Activated CD4-positive, alpha-beta T cell treated with anti-CD3 and anti-CD28 coated beads for 36 hours (primary cell): ENCODE data around the gene TSPAN14. TPM values are rescaled to one million over a fixed set of nuclear protein-coding genes. Genes with fewer than 3 reads are reported as not detected.

Source experiments
- ATAC-seq: fragments of 200-7000 bp; cut with Tn5 transposase; one replicate; pipeline ENCODE4 v1.10.0; 2021; ENCODE audit warnings: mild to moderate bottlenecking, moderate library complexity
- CTCF ChIA-PET: fragments of 350-600 bp; sonication (Branson Sonifier 250); formaldehyde crosslinking; loops from one replicate; lab custom pipeline; 2021; ENCODE audit warnings: antibody characterized with exemption; lab: Charles Lee
- POLR2A ChIA-PET: fragments of 350-600 bp; sonication (Branson Sonifier 250); formaldehyde crosslinking; loops from one replicate; lab custom pipeline; 2021; ENCODE audit warnings: antibody characterized with exemption, inconsistent platforms; lab: Charles Lee
- DNase-seq: peaks from one replicate; pipeline ENCODE4 v3.0.0-alpha.2; 2020
- H3K27ac Mint-ChIP-seq: one replicate; pipeline ENCODE4 v1.8.0; 2021; ENCODE audit warnings: mixed read lengths
- H3K27me3 Mint-ChIP-seq: one replicate; pipeline ENCODE4 v1.8.0; 2021; ENCODE audit warnings: mixed read lengths
- H3K36me3 Mint-ChIP-seq: one replicate; pipeline ENCODE4 v1.8.0; 2021; ENCODE audit warnings: low read depth, mixed read lengths
- H3K4me1 Mint-ChIP-seq: one replicate; pipeline ENCODE4 v1.8.0; 2021; ENCODE audit warnings: mixed read lengths
- H3K4me3 Mint-ChIP-seq: one replicate; pipeline ENCODE4 v1.8.0; 2021; ENCODE audit warnings: mild to moderate bottlenecking, moderate library complexity, mixed read lengths
- H3K9me3 Mint-ChIP-seq: one replicate; pipeline ENCODE4 v1.8.0; 2021; ENCODE audit warnings: low read depth, mixed read lengths
- intact Hi-C, 2 experiments: fragments of 100-400 bp; cut with DNase I in 1 of 2; cut with micrococcal nuclease in 1 of 2; formaldehyde crosslinking; loops; one replicate each; pipeline versions ENCODE4 v1.14.2 to v1.15.1; 2022 to 2024; cut with DNase I, micrococcal nuclease
- total RNA-seq, 2 experiments: library from RNA; stranded (reverse); gene quantifications; one replicate each; pipeline ENCODE4 v1.2.3, GENCODE V29; 2021

The TSPAN14 gene
- total RNA-seq, 2 experiments from 2014 or later = 37.6 to 43.8 TPM

DNA sequence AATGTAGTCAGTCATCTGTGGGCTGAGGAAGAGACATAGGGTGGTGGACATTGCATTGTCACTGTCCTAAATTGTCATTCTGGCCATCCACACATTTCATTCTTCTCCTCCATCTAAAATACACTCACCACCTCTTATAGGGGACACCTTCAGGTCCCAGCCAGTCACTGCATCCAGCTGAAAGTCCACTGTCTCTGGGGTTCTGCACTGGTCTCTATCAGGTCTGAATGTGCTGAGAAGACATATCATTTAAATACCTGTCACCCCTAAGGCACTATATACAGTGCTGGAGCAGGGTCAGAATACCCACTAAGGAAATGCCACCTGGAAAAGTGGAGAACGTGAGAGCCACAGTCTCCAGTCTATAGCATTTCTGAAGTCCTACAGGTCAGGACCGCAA, 113.2 kb downstream of the TSPAN14 start:
- no peak overlapping the region for H3K27ac Mint-ChIP-seq
- DNase-seq (no peak), ATAC-seq (no peak)
- ChIA-PET POLR2A (no interaction called here), CTCF (no interaction called here)
- H3K4me1 Mint-ChIP-seq = no peaks in the 10 kb centered on the region
- H3K4me3 Mint-ChIP-seq = no peak overlapping the region
- no peaks in the 10 kb centered on the region for H3K27me3 Mint-ChIP-seq
- intact Hi-C loops = no loop called here
- no peaks in the 10 kb centered on the region for H3K36me3 Mint-ChIP-seq
- H3K9me3 Mint-ChIP-seq = no peaks in the 10 kb centered on the region

DNA sequence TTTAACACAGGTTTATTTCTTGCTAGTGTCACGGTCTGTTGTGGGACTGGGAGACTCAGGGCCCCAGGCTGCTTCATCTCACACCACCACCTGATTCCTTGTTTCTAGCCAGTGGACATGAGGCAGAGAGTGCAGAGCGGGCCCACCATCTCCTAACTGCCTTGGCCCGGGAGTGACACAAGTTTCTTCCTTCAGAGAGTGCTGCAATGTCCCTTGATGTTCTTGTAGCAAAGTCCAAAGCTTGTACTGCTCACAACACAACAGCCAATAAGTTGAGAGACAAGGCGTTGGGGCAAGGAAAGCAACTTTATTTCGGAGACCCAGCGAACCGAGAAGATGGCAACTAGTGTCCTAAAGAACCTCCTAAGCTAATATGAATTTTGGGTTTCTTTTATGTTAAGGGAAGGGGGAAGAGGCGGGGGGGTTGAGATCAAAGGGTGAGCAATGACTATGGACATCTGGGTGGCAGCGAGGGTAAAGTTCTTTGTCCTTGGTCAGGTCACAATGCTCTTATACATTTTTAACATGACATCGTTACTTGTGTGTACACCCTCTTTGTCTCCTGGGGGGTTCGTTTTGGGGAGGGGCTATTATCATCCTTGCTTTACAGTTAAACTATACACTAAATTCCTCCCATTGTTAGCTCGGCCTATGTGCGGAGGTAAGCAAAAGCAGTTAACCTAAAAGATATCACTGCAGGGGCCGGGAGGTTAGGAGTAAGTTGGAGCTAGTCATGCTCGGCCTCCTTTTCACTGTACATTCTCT, 115.2 kb downstream of the TSPAN14 start:
- intact Hi-C loops = no loop called here
- no peaks in the 10 kb centered on the region for H3K36me3 Mint-ChIP-seq
- ATAC-seq (no peak), DNase-seq (no peak)
- CTCF ChIA-PET = interaction anchor here (1.3 to 1.5 kb wide), 2 partner anchors 9 to 191 kb away, joined by 3 to 5 read pairs; no protein-coding TSS in a partner anchor
- H3K4me3 Mint-ChIP-seq = no peak overlapping the region
- H3K27ac Mint-ChIP-seq = no peak overlapping the region
- no peaks in the 10 kb centered on the region for H3K27me3 Mint-ChIP-seq
- POLR2A ChIA-PET = no interaction called here
- no peaks in the 10 kb centered on the region for H3K4me1 Mint-ChIP-seq
- no peaks in the 10 kb centered on the region for H3K9me3 Mint-ChIP-seq

DNA sequence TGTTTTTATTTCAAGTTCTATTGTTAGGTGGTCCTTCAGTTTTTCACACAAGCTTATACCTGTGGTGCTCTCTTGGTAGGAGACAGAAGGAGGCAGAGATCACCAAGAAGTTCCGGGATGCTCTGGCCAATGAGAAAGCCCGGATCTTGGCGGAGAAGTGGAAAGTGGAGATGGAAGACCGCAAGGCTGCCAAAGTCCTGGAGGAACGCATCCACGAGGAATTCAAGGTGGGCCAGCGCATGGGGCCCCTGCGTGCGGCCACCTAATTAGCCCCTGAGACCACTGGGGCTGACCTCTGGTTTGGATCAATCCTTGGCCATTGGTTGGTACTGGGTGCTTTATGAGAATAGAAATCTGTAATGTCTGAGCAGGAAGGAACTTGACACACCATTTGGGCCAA, 117.2 kb downstream of the TSPAN14 start:
- intact Hi-C loops = no loop called here
- Mint-ChIP-seq H3K9me3 (no peaks in the 10 kb centered on the region), H3K4me3 (no peak overlapping the region), H3K27ac (no peak overlapping the region), H3K36me3 (no peaks in the 10 kb centered on the region), H3K4me1 (no peaks in the 10 kb centered on the region), H3K27me3 (no peaks in the 10 kb centered on the region)
- CTCF ChIA-PET = no interaction called here
- DNase-seq = no peak
- POLR2A ChIA-PET = no interaction called here
- no peak for ATAC-seq

DNA sequence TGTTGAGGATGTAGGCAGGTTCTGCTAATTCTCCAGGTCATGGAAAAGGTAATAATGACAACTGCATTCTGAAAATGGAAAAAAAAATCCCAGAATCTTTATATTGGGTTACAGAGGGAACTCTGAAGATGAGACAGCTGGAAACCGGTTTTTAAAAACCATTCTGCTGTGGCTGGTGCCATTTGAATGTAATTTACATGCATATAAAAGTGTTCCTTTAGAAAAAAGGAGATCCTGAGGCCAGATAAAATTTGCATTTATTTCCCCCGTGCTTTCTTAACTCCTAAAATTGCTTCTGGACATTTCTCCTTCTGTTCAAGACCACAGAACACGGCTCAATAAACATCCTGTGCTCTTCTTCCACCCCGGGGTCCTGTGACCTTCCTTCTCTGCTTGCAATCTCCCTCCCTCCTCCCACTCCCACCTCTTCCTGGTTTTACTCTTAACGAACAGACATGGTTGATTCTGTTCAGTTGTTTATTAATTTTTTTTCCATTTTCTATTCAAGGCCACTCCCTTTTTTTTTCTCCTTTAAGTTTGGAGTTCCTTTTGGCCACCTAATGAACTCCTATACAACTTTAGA, 125.2 kb downstream of the TSPAN14 start:
- POLR2A ChIA-PET = no interaction called here
- Mint-ChIP-seq H3K27ac (no peak overlapping the region), H3K4me3 (no peak overlapping the region), H3K36me3 (no peaks in the 10 kb centered on the region), H3K27me3 (peaks cover 8% of the 10 kb centered on the region), H3K9me3 (peaks cover 3% of the 10 kb centered on the region), H3K4me1 (no peaks in the 10 kb centered on the region)
- ATAC-seq (no peak), DNase-seq (no peak)
- intact Hi-C loops = no loop called here
- CTCF ChIA-PET = interaction anchor here (1.3 kb wide), 1 partner anchor 21 kb away, joined by 3 read pairs; no protein-coding TSS in a partner anchor

DNA sequence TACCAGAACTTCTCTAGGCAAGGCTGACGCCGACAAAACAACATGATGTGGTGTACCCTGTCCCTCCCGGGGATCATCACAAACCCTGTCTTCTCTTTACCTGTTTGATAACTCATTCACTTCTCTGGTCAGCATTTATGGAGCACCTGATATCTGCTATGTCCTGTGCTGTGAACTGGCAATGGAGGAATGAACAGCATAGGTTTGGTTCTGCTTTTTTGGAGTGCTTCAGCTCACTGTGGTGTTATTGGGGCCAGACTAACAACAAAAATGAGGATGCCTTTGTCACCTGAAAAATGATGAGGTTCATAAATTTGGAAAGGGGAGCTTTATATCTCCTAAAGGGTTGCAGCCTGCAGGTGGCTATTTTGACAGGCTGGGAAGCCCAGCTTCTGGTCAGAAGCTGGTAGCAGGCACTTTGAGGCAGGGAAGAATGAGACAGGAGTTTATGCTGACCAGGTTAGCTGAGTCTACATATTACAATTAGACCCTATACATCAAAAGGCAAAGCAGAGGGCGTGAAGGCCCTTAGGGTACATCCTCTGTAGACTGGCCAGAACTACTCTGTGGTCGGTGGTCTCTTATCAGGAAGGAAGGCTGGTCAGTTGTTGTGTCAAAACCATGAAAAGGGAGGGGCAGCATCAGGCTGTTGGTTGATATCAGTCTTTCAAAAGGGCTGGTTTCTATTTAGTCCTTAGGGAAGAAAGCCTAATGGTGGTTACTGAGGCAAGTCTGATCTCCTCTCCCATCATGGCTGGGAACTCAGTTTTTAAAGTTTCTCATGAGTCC, 125.9 kb downstream of the TSPAN14 start:
- DNase-seq (no peak), ATAC-seq (no peak)
- H3K27me3 Mint-ChIP-seq = peaks cover 8% of the 10 kb centered on the region
- intact Hi-C loops = loop anchor here in 1 of 2 experiments (5.0 kb wide), 1 partner anchor 203 kb away; no protein-coding TSS in a partner anchor
- no peak overlapping the region for H3K4me3 Mint-ChIP-seq
- H3K36me3 Mint-ChIP-seq = no peaks in the 10 kb centered on the region
- peaks cover 3% of the 10 kb centered on the region for H3K9me3 Mint-ChIP-seq
- H3K27ac Mint-ChIP-seq = no peak overlapping the region
- POLR2A ChIA-PET = no interaction called here
- no peaks in the 10 kb centered on the region for H3K4me1 Mint-ChIP-seq
- CTCF ChIA-PET = interaction anchor here (0.8 to 1.0 kb wide), 2 partner anchors 44 to 321 kb away, joined by 3 read pairs; no protein-coding TSS in a partner anchor

DNA sequence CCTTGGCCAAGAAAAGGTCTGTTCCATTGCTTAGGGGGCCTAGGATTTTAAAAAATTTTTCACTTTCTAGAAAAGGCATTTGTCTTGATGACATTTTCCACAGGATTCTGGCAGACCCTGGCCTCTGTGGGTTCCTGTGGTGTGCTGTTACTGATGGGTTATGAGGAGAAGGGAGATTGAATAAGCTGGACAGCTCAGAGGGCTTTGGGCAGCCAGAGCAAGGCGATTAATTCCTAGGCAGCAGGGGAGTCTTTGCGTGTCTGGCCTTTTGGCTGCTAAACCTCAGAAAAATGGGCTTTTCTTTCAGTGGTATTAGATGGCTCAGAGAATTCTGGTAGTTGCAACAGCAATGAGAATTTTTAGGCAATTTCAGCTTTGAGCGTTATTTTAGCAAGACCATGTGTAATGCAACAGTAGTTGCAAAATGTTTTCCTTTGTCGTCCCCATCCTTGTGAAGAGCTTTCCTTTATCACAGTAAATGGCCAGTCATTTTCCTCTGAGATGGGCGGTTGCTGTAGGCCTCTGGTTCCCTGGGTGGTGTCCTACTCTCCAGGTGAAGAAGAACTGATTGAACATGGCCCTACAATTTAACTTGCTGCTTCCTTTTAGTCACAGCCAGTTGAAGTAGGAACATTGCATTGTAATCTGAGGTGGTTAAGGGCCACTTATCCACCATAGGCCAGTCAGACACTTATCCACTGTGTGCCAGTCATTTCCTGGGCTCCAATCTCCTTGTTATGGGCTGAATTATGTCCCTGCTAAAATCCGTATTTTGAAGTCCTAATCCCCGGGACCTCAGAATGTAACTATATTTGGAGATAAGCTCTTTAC, 126.7 kb downstream of the TSPAN14 start:
- Mint-ChIP-seq H3K36me3 (no peaks in the 10 kb centered on the region), H3K4me1 (no peaks in the 10 kb centered on the region), H3K4me3 (no peak overlapping the region), H3K9me3 (peaks cover 3% of the 10 kb centered on the region), H3K27ac (no peak overlapping the region), H3K27me3 (peaks cover 8% of the 10 kb centered on the region)
- ChIA-PET POLR2A (no interaction called here), CTCF (interaction anchor here (0.8 to 1.0 kb wide), 2 partner anchors 44 to 320 kb away, joined by 3 read pairs; no protein-coding TSS in a partner anchor)
- ATAC-seq (no peak), DNase-seq (no peak)
- intact Hi-C loops = loop anchor here in 1 of 2 experiments (5.0 kb wide), 1 partner anchor 204 kb away; no protein-coding TSS in a partner anchor

DNA sequence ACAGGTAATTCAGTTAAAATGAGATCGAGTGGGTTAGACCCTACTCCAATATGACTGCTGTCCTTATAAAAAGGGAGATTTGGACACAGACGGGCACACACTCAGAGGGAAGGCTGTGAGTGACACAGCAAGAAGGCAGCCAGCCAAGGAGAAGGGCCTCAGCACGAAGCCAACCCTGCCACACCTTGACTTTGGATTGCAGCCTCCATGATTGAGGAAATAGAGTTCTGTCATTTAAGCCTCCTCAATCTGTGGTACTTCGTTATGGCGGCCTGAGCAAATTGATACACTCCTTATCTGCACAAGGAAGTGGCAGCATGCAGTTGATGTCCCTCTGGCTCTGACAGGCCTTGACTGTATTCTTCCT, 127.3 kb downstream of the TSPAN14 start:
- H3K4me3 Mint-ChIP-seq = no peak overlapping the region
- H3K27ac Mint-ChIP-seq = no peak overlapping the region
- H3K4me1 Mint-ChIP-seq = no peaks in the 10 kb centered on the region
- peaks cover 8% of the 10 kb centered on the region for H3K27me3 Mint-ChIP-seq
- H3K36me3 Mint-ChIP-seq = no peaks in the 10 kb centered on the region
- ATAC-seq (no peak), DNase-seq (no peak)
- ChIA-PET CTCF (interaction anchor here (1.0 kb wide), 1 partner anchor 45 kb away, joined by 3 read pairs; no protein-coding TSS in a partner anchor), POLR2A (no interaction called here)
- peaks cover 3% of the 10 kb centered on the region for H3K9me3 Mint-ChIP-seq
- intact Hi-C loops = loop anchor here in 1 of 2 experiments (5.0 kb wide), 1 partner anchor 204 kb away; no protein-coding TSS in a partner anchor

DNA sequence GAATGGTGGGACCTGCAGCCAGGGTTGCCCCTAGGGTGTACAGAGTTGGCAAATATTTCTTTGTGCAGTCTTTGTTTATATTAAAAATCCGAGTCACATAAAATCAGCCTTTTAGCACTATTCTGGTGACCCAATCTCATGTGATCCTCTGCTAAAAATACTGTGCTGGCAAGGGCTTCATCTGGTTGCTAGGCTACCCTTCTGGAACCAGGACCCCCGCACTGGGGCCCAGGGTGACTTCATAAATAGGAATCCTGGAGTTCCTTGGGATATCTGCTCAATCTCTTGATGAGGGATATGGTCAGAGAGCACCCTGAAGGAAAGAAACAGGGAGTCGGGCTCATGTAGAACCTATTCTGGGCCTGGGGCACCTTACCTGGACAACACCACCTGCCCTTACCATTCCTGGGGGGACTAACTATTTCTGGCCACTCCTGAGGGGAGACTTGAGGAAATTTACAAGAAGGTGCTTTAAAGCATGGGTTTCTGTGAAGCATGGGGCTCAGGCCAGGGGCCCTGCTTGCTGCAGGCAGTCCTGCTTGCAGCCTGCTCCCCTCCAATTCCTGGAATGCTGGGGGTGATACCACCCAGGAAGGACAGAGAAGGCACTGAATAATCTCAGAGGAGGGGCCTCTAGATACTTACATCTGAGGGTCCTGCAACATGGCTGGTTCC, 128.3 kb downstream of the TSPAN14 start:
- no peaks in the 10 kb centered on the region for H3K9me3 Mint-ChIP-seq
- no peaks in the 10 kb centered on the region for H3K36me3 Mint-ChIP-seq
- ChIA-PET POLR2A (no interaction called here), CTCF (interaction anchor here (0.8 kb wide), 1 partner anchor 257 kb away, joined by 4 read pairs; no protein-coding TSS in a partner anchor)
- intact Hi-C loops = loop anchor here in 1 of 2 experiments (5.0 kb wide), 1 partner anchor 205 kb away; no protein-coding TSS in a partner anchor
- no peaks in the 10 kb centered on the region for H3K4me1 Mint-ChIP-seq
- ATAC-seq (no peak), DNase-seq (no peak)
- no peak overlapping the region for H3K27ac Mint-ChIP-seq
- no peak overlapping the region for H3K4me3 Mint-ChIP-seq
- peaks cover 6% of the 10 kb centered on the region for H3K27me3 Mint-ChIP-seq
